HPDE6-E6E7 (cell line): Measurements from ENCODE around the gene LBR.

ENCODE experiments used
- DNase-seq: peaks from one replicate; pipeline ENCODE4 v3.0.0; 2011; ENCODE audit warnings: missing footprints; ENCODE audit errors: extremely low spot score

LBR gene

DNA sequence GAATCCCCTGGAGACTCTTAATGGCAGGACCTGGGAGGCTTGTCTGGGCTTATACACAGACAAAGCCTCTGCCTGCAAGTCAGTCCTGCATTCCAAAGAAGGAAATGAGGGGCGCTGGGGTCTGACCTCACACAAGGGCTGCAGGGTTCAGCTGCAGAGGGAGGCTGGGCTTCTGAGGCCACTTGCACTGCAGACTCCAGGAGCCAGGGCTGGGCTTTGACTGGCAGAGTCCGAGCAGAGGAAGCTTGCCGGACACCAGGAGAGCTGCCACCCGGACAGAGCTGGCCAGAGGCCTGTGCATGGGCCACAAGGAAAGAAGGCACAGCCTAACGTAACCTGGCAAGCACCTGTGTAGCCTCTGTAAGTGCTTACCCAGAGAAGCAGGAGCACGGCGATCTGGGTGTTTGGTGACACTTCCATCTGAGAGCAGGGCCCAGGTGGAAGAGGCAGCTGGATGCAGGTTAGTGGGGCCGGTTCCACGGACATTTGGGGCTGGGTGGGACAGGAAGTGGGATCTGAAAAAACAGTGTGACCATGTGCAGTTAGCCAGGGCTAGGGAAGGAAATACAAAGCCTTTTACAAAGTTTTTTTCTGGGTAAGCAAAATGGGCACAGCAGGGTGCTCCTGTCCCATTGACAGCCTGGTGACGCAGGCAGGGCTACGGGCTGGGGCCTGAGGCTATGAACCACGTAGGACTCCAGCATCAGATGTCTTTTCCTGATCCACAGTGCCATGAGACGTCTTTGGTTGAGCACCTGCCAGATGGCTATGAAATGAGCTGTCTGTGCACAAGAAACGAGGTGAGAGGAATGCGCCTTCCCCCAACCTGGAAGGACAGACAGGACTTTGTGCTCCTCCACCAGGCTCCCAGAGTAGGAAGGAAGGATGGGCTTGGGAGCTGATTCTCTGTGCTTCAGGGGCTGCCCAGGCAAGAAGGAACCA lies 37.3 kb upstream of the LBR start:
- no peak for DNase-seq

DNA sequence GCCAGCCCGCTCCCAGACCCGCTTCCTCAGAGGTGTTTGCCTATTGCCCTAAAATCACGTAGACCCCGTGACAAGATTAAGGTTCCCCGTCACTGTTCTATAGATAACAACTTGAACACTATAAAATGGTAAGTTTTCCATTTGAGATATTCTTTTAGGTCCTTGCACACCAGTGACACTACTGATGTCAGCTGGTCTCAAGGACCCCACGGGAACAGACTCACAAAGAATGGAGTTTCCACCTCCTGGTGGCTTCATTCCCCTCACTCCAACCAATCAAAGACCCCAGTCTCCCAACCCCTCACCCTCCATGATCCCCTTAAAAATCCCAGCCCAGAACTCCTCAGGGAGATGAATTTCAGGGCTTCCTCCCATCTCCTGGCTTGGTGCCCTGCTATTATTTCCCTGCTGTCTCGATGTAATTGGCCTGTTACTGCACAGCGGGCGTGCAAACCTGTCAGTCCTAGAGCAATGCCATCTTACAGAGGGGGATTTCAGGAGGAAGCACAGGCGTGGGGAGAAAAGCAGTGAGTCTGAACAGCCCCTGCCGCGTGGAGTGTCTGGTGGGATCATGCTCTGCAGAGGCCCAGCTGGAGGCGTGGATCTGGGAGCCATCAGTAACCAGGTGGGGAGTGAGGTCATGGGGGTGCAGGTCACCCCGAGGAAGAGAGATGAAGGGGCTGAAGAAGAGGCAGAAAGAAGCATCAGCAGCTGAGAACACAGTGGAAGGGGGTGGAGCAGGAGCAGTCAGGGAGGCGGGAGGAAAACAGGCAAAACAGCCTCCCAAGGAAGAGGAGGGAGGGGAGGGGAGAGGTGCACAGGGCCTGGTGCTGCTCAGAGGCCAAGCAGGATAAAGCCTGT lies 35.1 kb upstream of the LBR start:
- DNase-seq, result no peak

DNA sequence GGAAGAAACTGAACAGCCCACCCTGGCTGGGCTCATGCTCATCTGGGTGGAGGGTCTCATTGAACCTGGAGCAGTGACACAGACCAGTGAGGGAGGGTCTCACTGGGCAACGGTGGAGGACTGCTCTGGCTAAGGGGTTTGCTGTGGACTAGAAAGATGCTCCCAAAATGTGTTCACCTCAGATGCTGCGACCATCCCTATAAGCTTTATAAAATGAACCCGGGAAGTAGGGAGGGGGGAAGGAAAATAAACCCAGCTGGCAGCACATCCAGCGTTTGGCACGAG lies 34.5 kb upstream of the LBR start:
- DNase-seq, result no peak

DNA sequence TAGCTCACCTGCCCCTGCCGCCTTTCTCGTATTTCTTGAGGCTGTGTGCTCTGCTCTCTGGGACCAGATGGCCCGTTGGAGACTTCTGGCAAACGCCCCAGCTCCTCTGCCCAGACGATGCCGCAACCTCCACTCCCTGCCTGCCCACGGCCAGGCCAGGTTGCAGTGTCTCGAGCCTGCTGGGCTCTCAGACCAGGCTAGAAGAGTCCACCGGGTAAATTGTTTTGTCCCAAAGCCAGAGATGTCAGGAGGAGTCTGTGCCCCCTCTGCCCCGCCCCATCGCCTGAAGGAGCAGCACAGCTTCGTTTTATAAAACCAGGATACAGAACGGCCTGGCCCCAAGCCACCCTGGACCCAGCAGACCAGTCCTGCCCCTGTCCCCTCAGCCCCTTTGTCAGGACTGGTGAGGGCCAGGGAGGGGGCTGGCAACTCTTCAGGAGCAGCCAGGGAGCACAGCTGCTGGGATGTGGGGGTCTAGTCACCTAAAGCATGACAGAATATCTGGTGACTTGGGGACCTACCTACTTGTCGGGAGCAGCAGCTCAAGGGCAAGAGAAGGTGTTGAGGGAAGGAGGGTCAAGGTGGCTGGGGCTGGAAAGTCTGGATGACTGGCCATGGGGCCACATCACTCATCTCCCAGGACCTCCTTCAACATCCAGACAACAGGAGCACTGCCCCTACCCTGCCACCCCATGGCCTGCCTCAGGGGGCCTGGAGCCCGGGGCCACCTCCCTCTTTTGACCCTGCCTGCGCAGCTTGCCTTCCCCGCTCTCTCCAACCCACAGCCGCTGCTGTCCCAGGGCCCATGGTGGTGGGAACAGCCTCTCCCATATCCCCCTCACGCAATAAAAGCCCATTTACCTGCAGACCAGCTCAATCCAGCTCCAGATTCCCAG lies 33.9 kb upstream of the LBR start:
- DNase-seq, result no peak

DNA sequence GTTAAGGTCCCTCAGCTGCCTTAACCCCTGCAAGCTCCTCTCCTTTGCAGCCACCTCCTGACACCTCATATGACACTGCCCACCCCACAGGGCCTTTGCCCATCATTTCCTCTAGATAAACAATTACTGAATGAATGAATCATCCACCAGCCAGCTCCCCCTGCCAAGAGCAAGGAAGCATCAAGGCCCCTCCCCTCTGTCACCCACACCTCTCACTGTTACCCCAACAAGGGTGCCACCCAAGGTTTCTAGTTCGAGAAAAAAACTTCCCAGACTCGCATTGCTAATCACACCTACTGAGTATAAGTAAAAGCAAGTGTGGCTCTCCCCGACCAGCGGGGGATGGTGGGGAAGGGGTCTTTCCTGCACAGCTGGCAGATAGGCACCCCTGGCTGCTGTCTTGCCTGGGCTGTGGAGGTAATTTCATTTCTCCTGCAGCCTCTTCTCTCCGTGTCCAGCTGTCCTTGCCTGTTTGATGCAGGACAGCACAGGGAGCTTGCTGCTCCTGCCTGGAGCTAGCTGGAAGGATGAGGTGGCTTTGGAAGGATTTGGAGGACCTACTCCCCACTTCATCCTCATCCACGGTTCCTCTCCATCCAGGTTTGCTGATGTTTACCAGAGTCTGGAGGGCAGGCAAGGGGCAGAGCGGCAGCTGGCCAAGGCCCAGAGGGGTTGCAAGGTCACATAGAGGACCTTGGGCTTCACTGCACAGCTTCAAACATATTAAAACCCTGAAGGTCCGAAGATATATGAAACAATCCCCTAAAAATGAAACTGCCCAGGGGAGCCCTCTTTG lies 33.1 kb upstream of the LBR start:
- no peak for DNase-seq

DNA sequence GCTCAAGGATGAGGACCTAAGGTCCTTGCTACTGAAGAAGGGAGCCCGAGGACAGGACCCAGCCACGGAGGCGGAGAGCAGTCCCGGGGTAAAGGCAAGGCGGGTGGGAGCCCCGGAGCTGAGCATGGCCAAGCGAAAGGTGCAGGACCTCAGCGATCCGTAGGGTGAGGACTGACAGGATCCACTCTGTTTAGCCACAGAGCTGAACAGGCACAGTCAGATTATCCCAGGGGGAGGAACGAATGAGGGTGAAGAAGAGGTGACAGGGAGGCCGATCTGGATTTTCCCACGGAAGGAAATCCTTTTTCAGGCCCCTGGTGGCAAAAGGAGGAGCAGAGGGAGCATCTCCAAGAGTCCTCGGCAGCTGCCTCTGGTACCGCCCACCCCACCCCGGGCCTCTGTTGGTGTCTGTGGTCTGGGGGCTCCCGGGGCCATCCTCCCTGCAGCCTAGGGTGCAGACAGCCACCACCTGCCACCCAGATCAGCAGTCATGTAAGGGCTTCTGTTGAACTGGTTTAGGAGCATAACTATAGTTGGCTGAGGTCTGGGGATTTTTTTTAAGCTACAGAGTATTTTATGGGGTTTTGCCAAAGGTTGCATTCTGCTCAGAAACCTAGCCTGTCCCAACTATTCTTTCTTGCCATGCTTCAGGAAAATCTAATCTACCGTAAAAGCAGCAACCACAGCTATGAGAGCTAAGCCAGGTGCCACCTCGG lies 32.3 kb upstream of the LBR start:
- no peak for DNase-seq

DNA sequence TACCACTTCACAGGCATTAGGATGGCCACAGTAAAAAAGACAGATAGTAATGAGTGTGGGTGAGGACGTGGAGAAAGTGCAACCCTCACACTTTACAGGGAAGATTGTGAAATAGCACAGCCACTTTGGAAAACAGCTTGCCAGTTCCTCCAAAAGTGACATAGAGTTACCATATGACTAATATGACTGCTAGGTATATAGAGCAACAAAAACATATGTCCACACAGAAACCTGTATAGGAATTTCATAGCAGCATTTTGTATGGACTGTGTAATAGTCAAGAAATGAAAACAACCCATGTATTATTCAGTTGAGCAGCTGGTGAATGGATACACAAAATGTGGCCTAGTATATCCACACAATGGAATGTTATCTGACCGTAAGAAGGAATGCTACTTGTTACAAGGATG lies 30.4 kb upstream of the LBR start:
- DNase-seq, result no peak

DNA sequence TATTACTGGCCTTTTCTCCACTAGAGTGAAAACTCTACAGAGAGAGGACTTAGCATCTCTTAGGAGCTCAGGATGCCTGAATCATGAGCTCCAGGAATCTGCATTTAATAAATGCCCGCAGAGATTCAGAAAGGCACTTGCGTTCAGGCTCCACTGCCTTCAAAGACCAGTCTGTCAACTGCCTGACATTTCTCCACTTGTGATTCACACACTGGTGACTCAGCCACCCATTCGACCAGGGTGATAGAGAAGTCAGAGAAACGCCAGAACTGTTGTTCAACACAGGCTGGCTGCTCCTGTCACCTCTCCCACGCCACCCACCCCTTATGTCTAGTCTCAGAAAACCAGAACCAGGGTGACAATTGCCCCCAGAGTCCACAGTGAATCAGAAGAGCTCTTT lies 26.9 kb upstream of the LBR start:
- DNase-seq, result peak; percentile 95

DNA sequence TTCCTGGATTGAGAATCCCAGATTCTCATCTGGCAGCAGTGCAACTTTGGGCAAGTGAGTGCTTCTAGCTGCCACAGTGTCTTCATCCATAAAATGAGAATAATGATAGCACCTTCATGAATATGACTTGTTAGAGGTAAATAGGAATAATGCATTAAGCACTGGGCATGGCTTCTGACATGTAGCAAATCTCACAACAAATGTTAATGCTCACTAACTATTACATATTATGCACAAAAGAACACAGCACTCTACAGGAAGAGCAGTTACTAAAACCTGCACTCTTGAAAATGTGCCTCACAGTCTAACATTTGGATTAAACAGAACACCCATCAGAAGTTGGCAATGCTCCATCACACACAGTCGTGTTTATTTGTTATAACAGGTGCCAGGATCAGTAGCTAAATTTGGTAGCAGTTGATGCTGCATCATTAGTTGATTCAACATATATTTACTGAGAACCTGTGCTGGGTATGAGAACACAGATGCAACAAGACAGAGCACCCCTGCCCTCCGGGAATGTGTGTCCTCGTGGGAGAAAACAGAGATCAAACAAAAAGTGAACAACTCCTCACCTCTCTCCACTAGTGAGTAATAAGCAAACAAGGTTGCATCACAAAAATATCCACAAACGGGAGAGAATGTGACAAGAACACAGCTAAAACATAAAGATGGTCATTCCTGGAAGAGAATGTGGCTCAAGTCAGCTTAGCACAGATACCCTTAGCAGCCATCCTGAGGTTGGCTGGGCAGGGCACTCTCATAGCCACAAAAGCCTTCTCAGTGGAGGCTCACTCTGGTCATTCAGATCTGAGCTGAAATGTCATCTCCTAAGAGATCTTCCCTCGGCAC lies 26.2 kb upstream of the LBR start:
- DNase-seq, result no peak

DNA sequence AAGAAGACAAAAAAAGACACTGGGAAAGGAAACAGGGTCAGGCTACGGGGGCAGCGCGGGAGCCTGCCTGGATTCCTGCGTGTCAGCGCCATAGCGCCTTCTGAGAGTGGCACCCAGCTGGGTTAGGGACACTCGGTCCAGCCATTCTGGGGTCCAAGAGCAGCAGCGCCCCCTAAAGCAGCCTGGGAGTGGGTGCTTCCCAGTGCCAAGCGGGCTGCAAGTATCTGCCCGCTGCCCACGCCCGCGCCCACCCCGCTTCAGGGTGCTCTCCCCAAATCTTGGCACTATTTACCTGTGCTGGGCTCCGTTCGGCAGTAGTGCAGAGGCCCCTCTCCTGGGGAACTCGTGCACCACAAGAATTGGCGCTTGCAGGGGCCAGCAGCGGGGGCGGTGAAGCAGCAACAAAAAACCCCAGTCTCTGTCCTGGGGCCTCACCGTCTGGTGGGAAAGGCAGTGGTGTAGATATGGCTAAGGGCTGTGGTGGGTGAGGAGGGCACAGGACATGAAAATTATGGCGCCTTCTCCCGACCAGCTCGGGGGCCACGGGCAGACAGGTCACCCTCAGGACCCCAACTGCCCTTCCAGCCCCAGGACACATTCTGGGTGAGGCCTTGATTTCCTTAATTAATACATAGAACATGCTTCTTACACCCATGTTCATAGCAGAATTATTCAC lies 24.1 kb upstream of the LBR start:
- no peak for DNase-seq

DNA sequence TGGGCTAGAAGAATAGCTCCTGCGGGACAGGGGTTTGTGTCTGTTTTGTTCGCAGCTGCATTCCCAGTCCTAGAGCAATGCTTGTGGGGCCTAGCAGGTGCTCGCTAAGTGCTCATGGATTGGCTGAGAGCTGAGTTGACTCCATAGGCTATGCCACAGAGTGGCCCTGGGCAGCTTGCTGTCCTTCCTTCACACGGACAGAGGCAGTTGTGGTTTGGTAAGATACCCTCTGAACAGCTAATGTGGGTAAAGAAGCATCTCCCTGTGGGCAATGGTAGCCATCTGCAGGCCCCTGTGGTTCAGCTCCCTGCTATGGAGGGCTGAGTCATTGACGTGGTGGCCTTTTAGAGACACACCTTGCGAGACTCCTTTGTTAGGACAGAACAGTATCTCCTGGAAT lies 23.5 kb upstream of the LBR start:
- no peak for DNase-seq

DNA sequence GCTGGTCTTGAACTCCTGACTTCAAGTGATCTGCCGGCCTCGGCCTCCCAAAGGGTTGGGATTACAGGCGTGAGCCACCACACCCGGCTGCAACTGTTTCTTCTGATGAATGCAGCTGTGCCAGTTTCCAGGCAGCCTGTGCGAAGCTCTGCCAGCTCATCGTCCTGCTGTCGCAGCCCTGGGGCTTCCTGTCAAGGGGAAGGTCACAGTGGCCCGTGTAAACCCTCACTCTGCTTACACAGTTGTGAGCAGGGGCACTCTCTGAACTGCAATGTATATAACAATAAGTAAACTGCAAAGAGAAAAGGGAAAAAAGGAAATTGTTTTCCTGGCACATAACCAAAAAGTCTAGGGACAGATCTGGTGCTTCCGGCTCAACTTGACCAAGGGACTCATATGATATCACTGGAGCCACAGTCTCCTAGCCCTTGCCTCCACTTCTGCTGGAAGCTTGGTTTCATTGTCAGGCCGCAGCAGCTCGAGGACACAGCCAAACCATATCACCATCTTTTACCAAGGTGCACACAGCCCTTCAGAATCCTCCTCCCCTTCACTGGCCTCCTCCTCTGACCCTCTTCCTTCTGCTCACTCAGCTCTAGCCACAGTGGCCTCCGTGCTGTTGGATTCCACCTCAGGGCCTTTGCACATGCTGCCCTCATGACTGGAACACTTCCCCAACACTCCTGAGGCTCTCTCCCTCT lies 22.8 kb upstream of the LBR start:
- DNase-seq, result no peak

DNA sequence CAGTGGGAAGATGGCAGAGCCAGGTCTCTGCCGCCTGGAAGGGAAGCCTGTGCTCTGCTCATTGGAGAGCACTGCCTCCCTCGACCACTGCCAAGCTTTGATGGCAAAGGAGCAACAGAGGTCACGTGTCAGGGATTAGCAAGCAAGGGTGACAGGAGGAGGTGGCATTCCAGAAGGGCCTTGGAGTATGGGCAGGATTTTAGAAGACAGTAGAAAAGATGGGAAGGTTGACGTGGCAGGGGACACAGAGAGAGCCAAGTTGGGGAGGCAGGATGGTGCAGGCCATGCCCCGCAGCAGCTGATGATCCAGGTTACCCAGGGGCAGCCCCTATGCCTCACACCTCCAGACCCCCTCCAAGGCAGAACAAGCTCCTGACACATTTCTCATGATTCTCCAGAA lies 21.9 kb upstream of the LBR start:
- no peak for DNase-seq

DNA sequence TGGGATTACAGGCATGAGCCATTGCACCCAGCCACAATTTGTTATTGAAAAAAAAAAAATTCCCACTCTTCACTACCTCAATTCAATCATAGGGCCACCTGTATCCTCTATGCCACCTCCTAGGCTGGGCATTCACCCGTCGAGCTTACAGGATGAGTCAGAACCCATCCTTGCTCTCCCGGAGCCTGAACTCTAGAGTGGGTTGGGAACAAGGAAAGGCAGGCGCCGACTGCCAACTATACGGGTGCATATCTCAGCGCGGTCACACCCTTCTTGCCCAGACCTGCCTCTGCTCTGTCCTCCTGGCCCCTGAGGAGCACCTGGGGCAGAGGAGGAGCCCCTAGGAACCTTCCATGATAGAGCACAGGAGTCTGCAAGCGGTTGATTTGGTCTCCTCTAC lies 21.4 kb upstream of the LBR start:
- peak; percentile 90 for DNase-seq

DNA sequence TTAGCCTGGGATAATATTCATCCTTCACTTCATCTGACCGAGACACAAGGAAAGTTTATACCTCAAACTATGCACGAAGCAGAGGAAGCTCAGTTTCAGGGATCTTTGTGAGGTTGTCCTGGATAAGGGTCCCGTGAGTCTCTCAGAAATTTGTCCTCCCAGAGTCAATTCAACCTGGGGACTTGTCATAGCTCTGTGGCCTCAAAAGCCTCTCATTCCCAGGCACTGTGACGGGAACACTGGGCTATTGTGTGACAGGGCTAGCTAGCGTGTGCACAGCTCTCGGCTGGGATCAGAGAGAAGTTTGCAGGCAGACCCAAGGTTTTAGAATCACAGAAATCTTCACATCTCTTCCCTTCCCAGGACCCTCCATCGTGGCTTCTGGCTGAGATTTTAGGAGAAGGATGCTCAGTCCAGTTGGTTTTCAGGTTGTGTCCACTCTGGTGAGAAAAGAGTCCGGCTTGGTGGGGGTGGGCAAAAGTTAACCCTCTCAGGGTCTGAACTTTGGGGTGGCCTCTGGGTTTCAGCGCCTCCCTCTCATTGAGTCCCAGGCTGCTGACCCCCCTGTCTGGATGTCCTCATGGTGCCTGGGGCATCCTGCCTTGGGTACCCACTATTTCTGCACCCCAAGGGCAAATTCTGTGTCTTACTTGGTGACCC lies 20.4 kb upstream of the LBR start:
- DNase-seq, result no peak

DNA sequence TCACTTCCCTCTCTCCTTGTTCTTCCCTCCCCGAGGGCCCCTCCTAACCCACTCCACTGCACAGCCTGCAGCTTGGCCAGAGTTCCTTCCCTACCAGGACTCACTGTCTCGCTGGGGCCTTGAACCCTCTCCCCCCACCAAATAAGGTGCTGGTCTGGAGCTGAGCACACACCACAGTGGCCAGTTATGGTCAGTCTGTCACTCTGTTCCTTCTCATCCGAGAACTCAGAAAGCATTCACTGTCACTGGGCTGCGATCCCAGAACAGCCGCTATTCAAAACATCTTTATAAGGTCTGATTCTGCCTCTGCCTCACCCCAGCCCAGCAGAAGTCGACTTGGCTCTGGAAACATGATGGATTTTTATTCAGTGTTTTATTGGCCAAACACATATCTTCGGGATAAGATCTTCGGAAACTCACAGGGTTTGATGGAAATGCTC lies 19.8 kb upstream of the LBR start:
- no peak for DNase-seq

DNA sequence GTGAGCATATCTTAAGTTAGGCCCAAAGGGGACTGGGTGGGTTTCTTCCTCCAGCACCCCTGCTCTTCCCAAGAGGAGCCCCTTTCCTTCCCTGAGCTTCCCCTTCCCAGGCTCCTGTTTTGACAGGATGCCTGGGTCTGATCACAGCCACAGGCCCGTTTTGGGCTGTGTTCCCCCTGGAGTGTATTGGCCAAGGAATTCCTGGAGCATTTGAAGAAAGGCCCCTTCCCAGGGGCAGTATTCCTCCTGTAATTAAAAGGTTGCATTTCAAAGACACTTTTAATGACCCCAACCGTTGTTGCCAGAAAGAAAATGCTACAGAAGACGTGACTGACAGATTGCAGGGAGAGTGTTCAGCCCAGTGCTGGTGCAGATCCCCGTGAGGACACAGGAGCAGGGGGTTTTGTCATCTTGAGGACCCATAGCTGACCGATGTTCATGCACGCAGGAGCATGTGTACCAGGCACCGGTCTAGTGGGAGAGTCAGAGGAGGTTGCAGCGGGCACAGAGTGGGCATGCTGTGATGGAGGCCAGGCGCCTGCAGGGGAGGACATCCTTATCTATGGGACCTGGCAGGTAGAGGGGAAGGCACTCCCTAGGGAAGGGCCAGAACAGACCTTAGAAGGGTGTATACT lies 19.3 kb upstream of the LBR start:
- DNase-seq, result no peak
